ENCODE results near the gene IZUMO1R. TPM values are rescaled to one million over a fixed set of nuclear protein-coding genes. Genes with fewer than 3 reads are reported as not detected.
A peak's percentile ranks its signal among the peaks of the same experiment; 100 is the strongest.

IZUMO1R gene
- total RNA-seq, 1 experiment from 2014 or later = not detected

DNA sequence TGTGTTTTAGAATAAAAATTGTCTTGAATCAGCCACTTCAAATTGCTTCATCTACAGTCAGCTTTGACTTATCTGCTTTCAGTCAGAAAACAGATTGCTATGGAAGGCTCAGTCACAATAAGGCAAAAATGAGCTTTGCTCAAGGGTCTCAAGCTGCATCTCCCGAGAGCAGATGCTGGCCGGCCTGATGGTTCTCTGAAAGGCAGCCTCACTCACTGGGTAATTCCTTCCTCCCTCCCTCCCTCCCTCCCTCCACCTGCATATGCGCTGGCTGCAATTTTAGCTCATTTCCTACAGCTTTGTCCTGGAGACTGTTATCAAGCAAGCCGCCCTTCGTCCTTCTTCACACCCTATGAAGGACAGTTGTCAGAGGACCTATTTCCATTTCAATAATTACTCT, 1.6 kb upstream of the IZUMO1R start:
- Histone ChIP-seq H2AK5ac (ENCODE audit: insufficient read length, low read length) (no peak overlapping the region), H2AFZ (ENCODE audit: low read length) (no peak overlapping the region), H3K56ac (ENCODE audit: insufficient read length, low read depth, low read length) (no peak overlapping the region), H3K9ac (ENCODE audit: extremely low read depth, insufficient read length, low read length) (no peak overlapping the region), H3K79me2 (ENCODE audit: insufficient read depth, low read length) (no peaks in the 10 kb centered on the region), H2BK120ac (ENCODE audit: low read depth, low read length, poor library complexity, severe bottlenecking) (no peak overlapping the region), H3K4me1 (ENCODE audit: insufficient read depth, low read length) (peaks cover 2% of the 10 kb centered on the region; the same call in 1 of the 2 replicates), H3K14ac (ENCODE audit: insufficient read depth, low read length) (no peak overlapping the region), H4K8ac (replicated peaks; ENCODE audit: insufficient read length, low read depth, low read length) (no peak overlapping the region), H4K5ac (ENCODE audit: insufficient read length, low read depth, low read length) (no peak overlapping the region), H3K27me3 (ENCODE audit: insufficient read depth, low read length) (no peaks in the 10 kb centered on the region), H2BK12ac (ENCODE audit: insufficient read length, low read depth, low read length) (no peak overlapping the region), H3K4ac (ENCODE audit: low read depth, low read length) (no peak overlapping the region), H3K23me2 (ENCODE audit: insufficient read length, low read depth, low read length, poor library complexity, severe bottlenecking) (no peaks in the 10 kb centered on the region), H3K27ac (ENCODE audit: insufficient read length, low read depth, low read length) (no peak overlapping the region), H3K4me2 (ENCODE audit: insufficient read depth, insufficient read length, low read length) (peak overlapping the region; percentile 14), H4K20me1 (ENCODE audit: control insufficient read depth, insufficient read depth, insufficient read length) (no peaks in the 10 kb centered on the region), H3K23ac (ENCODE audit: insufficient read length, low read depth, low read length) (no peak overlapping the region), H3K9me3 (ENCODE audit: control insufficient read depth, low read depth, low read length) (no peaks in the 10 kb centered on the region), H3K18ac (ENCODE audit: insufficient read length, low read depth, low read length) (no peak overlapping the region), H2BK20ac (ENCODE audit: low read depth, low read length, poor library complexity, severe bottlenecking) (no peak overlapping the region), H2BK5ac (ENCODE audit: insufficient read length, low read length) (no peak overlapping the region), H3K79me1 (ENCODE audit: insufficient read depth, low read depth, low read length, poor library complexity, severe bottlenecking) (no peaks in the 10 kb centered on the region), H2BK15ac (ENCODE audit: low read depth, low read length) (no peak overlapping the region), H3T11ph (ENCODE audit: low read length) (no peak overlapping the region), H4K91ac (ENCODE audit: insufficient read length, low read depth, low read length) (no peak overlapping the region)
- Mint-ChIP-seq H3K27me3 (ENCODE audit: low read depth) (no peaks in the 10 kb centered on the region; the same call in 1 of the 2 replicates), H3K27ac (no peak overlapping the region; a peak in 1 of 7 replicates), H3K4me1 (peaks cover 18 to 22% of the 10 kb centered on the region in 2 experiments), H3K9me3 (no peaks in the 10 kb centered on the region), H3K36me3 (ENCODE audit: insufficient read depth in 1 of 3, low read depth in 3 of 3) (no peaks in the 10 kb centered on the region), H3K4me3 (no peak overlapping the region; a peak in 1 of 5 replicates)
- DNase-seq = no peak
- TF ChIP-seq, protein P1, sequence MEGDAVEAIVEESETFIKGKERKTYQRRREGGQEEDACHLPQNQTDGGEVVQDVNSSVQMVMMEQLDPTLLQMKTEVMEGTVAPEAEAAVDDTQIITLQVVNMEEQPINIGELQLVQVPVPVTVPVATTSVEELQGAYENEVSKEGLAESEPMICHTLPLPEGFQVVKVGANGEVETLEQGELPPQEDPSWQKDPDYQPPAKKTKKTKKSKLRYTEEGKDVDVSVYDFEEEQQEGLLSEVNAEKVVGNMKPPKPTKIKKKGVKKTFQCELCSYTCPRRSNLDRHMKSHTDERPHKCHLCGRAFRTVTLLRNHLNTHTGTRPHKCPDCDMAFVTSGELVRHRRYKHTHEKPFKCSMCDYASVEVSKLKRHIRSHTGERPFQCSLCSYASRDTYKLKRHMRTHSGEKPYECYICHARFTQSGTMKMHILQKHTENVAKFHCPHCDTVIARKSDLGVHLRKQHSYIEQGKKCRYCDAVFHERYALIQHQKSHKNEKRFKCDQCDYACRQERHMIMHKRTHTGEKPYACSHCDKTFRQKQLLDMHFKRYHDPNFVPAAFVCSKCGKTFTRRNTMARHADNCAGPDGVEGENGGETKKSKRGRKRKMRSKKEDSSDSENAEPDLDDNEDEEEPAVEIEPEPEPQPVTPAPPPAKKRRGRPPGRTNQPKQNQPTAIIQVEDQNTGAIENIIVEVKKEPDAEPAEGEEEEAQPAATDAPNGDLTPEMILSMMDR (conservative IDR thresholded peaks at IDR 0.05) = no peak
- WGBS (ENCODE audit: extremely low coverage, insufficient read length, low lambda C conversion rate) = no CpG with 5 or more reads among the region's 5 CpGs

Measured in H9 (cell line).